ENCODE data around the gene RAB6D. TPM values are rescaled to one million over a fixed set of nuclear protein-coding genes. Genes with fewer than 3 reads are reported as not detected.
"Not testable (repeated sequence)": the region's sequence is repeated elsewhere in the genome, so short reads cannot be mapped to it uniquely, and the experiment has no call there.

RAB6D gene
- not detected in 2 replicates for total RNA-seq (2014; rRNA removed; shearing (Covaris generic); ENCODE audit: low replicate concordance)

DNA sequence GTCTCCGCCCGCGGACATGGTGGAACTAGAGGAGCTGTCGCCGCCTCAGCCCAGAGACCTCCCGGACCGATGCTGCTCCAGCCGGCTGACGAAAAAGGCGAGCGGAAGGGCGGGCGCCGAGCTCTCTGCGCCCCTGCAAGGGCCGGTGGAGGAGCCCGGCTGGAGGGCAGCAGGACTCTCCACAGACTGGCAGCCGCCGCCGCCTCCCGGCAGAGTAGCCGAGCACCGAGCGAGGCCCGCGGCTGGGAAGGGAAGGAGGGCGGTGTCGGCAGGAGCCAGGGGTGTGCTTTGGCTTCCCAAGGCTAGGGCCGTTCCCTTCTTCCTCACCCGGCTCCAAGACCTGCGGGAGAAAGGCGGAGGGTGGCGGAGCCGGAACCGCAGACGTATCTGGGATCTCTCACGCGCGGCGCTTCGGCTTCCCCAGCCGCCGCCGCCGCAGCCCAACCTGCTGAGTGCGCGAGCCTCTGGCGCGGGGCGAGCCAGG, at the start of gene RAB6D:
TSS of gene RAB6D (minus strand) at position 466 of the 484 bp plus-strand sequence. CDS start at position 18, 448 bp downstream.
- not testable (repeated sequence) for H3K79me2 ChIP-seq (ENCODE audit: low read length); H2AFZ ChIP-seq (ENCODE audit: low read length); H3K9me2 ChIP-seq (replicated peaks; ENCODE audit: insufficient read depth, low read length); H3K9me3 ChIP-seq (ENCODE audit: low read length); H3K36me3 ChIP-seq (ENCODE audit: insufficient read depth, low read length); H4K20me1 ChIP-seq (ENCODE audit: insufficient read depth, low read depth, low read length); H3K27me3 ChIP-seq (ENCODE audit: low read length); H3K4me1 ChIP-seq (ENCODE audit: low read length); H3K4me3 ChIP-seq (ENCODE audit: low read length); H3K9ac ChIP-seq (ENCODE audit: low read length); H3K27ac ChIP-seq (ENCODE audit: low read length); H3K4me2 ChIP-seq (ENCODE audit: low read depth, low read length, poor library complexity, severe bottlenecking); DNase-seq

DNA sequence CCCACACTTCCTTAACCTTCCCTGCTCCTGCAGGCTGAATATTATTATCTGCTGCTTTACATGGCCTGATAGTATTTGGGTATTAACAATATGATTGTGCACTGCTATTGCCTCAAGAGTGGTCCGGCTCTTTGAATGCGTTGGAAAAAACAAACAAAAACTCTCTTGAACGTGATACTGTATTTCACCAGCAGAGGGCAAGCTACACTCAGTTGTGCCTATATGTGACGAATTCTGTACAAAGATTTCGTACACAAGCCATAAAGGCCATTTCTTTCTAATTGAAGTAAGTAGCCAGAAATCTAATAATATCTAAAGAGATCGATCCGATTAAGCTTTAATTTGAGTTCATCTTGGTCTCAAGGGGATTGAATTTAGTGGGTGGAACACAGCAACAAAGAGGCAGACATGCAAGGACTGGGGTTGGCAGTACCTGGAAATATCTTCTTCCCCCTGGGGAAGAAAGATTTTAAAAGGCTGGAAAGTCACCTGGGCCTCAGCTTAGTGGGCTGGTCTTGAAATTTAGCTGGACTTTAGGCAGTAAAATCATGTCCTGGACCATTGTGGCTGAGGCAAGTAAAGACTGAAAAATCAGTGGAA, 49.3 kb upstream of the RAB6D start:
- Histone ChIP-seq H3K4me2 (ENCODE audit: low read depth, low read length, poor library complexity, severe bottlenecking) (no peak overlapping the region), H3K27ac (ENCODE audit: low read length) (no peak overlapping the region), H3K9me3 (ENCODE audit: low read length) (no peaks in the 10 kb centered on the region), H3K9ac (ENCODE audit: low read length) (no peak overlapping the region), H3K4me3 (ENCODE audit: low read length) (no peak overlapping the region), H3K36me3 (ENCODE audit: insufficient read depth, low read length) (no peaks in the 10 kb centered on the region), H3K27me3 (ENCODE audit: low read length) (no peaks in the 10 kb centered on the region), H3K4me1 (ENCODE audit: low read length) (peaks cover 2% of the 10 kb centered on the region; the same call in 1 of the 2 replicates), H3K9me2 (replicated peaks; ENCODE audit: insufficient read depth, low read length) (no peaks in the 10 kb centered on the region), H2AFZ (ENCODE audit: low read length) (no peak overlapping the region), H4K20me1 (ENCODE audit: insufficient read depth, low read depth, low read length) (no peaks in the 10 kb centered on the region), H3K79me2 (ENCODE audit: low read length) (no peaks in the 10 kb centered on the region)
- DNase-seq: peak; percentile 79

DNA sequence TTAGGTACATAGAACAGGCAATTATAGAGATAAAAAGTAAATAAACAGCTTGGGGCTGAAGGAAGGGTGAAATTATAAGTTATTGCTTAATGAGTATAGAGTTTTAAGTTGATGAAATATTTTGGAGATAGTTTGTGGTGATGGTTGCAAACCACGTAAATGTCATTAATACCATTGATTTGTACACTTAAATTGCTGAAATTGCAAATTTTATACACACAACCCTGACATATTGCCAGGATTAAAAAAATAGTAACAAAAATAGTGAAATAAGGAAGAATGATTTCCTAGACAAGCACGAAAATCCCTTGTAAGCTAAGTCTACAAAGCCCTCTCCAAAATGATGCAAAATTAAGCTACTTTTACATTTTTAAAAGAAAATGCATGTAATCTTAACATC, 46.2 kb upstream of the RAB6D start:
- Histone ChIP-seq H3K9ac (ENCODE audit: low read length) (no peak overlapping the region), H3K4me2 (ENCODE audit: low read depth, low read length, poor library complexity, severe bottlenecking) (no peak overlapping the region)

DNA sequence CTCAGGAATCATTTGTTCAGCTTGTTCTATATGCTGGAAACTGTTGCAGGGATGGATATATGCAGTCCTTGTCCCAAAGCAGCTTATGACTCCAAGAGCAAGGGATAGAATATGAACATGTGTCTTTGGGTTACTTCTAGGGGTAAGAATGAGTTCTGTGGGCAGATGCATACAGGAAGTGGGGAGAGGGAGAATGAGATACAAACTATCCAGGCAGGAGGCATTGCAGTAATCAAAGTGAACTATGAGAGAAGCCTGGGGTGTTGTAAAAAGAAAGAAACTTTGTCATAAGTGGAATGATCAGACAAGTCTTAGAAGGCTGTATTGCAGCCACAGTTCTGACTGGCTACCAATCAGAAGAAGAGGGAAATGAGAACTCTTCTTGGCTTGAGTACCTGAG, 44.8 kb upstream of the RAB6D start:
- Histone ChIP-seq H3K27ac (ENCODE audit: low read length) (no peak overlapping the region), H3K9me3 (ENCODE audit: low read length) (no peaks in the 10 kb centered on the region), H4K20me1 (ENCODE audit: insufficient read depth, low read depth, low read length) (no peaks in the 10 kb centered on the region), H3K79me2 (ENCODE audit: low read length) (no peaks in the 10 kb centered on the region), H3K4me2 (ENCODE audit: low read depth, low read length, poor library complexity, severe bottlenecking) (no peak overlapping the region), H3K9me2 (replicated peaks; ENCODE audit: insufficient read depth, low read length) (no peaks in the 10 kb centered on the region), H3K9ac (ENCODE audit: low read length) (no peak overlapping the region), H3K4me1 (ENCODE audit: low read length) (peaks cover 2% of the 10 kb centered on the region; the same call in 1 of the 2 replicates), H3K36me3 (ENCODE audit: insufficient read depth, low read length) (no peaks in the 10 kb centered on the region), H3K4me3 (ENCODE audit: low read length) (no peak overlapping the region), H2AFZ (ENCODE audit: low read length) (no peak overlapping the region), H3K27me3 (ENCODE audit: low read length) (no peaks in the 10 kb centered on the region)
- no peak for DNase-seq

More for the DNA sequence above, 46.2 kb upstream of the RAB6D start:
- H3K27me3 ChIP-seq (ENCODE audit: low read length): no peaks in the 10 kb centered on the region
- H3K4me1 ChIP-seq (ENCODE audit: low read length): peaks cover 2% of the 10 kb centered on the region; the same call in 1 of the 2 replicates
- no peaks in the 10 kb centered on the region for H4K20me1 ChIP-seq (ENCODE audit: insufficient read depth, low read depth, low read length)
- no peaks in the 10 kb centered on the region for H3K79me2 ChIP-seq (ENCODE audit: low read length)
- H3K27ac ChIP-seq (ENCODE audit: low read length): no peak overlapping the region
- H3K36me3 ChIP-seq (ENCODE audit: insufficient read depth, low read length): no peaks in the 10 kb centered on the region
- no peak for DNase-seq
- no peak overlapping the region for H2AFZ ChIP-seq (ENCODE audit: low read length)
- no peaks in the 10 kb centered on the region for H3K9me3 ChIP-seq (ENCODE audit: low read length)
- H3K9me2 ChIP-seq (replicated peaks; ENCODE audit: insufficient read depth, low read length): no peaks in the 10 kb centered on the region
- H3K4me3 ChIP-seq (ENCODE audit: low read length): no peak overlapping the region

DNA sequence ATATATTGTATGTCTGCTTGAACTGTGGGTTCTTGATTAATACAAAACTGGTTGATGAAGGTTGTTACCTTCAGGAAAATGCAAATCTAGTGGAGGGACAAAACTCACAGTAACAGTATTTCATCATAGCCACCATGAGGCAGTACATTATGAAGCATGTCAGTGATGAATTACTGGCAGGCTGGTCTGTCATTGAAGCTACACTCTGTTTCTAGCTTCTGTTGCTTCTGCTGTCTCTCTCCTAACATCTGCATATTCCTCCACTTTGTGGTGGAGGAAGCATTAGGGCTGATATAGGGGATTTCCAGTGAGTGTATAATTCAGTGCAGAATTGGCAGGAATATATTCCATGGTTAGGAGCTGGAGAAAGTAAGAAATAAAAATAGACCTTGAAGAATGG, 44.2 kb upstream of the RAB6D start:
- H3K4me3 ChIP-seq (ENCODE audit: low read length): no peak overlapping the region
- H3K27me3 ChIP-seq (ENCODE audit: low read length): no peaks in the 10 kb centered on the region
- no peaks in the 10 kb centered on the region for H3K36me3 ChIP-seq (ENCODE audit: insufficient read depth, low read length)
- H3K4me2 ChIP-seq (ENCODE audit: low read depth, low read length, poor library complexity, severe bottlenecking): no peak overlapping the region
- no peak overlapping the region for H2AFZ ChIP-seq (ENCODE audit: low read length)
- no peaks in the 10 kb centered on the region for H3K79me2 ChIP-seq (ENCODE audit: low read length)
- no peak overlapping the region for H3K9ac ChIP-seq (ENCODE audit: low read length)
- no peaks in the 10 kb centered on the region for H3K9me3 ChIP-seq (ENCODE audit: low read length)
- H4K20me1 ChIP-seq (ENCODE audit: insufficient read depth, low read depth, low read length): no peaks in the 10 kb centered on the region
- no peak for DNase-seq
- peaks cover under 1% of the 10 kb centered on the region; the same call in 1 of the 2 replicates for H3K4me1 ChIP-seq (ENCODE audit: low read length)
- H3K27ac ChIP-seq (ENCODE audit: low read length): no peak overlapping the region
- H3K9me2 ChIP-seq (replicated peaks; ENCODE audit: insufficient read depth, low read length): no peaks in the 10 kb centered on the region

DNA sequence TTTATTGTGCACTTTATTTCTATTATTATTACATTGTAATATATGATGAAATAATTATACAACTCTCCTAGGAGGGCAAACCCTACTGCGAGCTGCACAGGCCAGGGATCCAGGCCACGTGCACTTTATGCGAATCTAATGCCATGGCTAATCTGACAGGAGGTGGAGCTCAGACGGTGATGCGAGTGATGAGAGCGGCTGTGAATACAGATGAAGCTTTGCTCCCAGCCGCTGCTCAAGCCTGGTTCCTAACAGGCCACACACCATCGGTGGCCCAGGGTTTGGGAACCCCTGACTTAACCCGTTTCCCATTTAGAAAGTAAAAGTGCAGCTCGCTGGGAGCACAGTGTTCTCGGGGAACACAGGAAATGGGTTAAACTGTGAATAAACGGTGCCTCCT, 40.8 kb upstream of the RAB6D start:
- no peak for DNase-seq
- Histone ChIP-seq H3K9ac (ENCODE audit: low read length) (no peak overlapping the region), H3K36me3 (ENCODE audit: insufficient read depth, low read length) (no peaks in the 10 kb centered on the region), H3K4me2 (ENCODE audit: low read depth, low read length, poor library complexity, severe bottlenecking) (no peak overlapping the region), H3K27ac (ENCODE audit: low read length) (no peak overlapping the region), H4K20me1 (ENCODE audit: insufficient read depth, low read depth, low read length) (no peaks in the 10 kb centered on the region), H3K27me3 (ENCODE audit: low read length) (no peaks in the 10 kb centered on the region), H3K4me1 (ENCODE audit: low read length) (peaks cover 3% of the 10 kb centered on the region; the same call in 1 of the 2 replicates), H2AFZ (ENCODE audit: low read length) (no peak overlapping the region), H3K9me3 (ENCODE audit: low read length) (no peaks in the 10 kb centered on the region), H3K79me2 (ENCODE audit: low read length) (no peaks in the 10 kb centered on the region), H3K9me2 (replicated peaks; ENCODE audit: insufficient read depth, low read length) (no peaks in the 10 kb centered on the region), H3K4me3 (ENCODE audit: low read length) (no peak overlapping the region)

DNA sequence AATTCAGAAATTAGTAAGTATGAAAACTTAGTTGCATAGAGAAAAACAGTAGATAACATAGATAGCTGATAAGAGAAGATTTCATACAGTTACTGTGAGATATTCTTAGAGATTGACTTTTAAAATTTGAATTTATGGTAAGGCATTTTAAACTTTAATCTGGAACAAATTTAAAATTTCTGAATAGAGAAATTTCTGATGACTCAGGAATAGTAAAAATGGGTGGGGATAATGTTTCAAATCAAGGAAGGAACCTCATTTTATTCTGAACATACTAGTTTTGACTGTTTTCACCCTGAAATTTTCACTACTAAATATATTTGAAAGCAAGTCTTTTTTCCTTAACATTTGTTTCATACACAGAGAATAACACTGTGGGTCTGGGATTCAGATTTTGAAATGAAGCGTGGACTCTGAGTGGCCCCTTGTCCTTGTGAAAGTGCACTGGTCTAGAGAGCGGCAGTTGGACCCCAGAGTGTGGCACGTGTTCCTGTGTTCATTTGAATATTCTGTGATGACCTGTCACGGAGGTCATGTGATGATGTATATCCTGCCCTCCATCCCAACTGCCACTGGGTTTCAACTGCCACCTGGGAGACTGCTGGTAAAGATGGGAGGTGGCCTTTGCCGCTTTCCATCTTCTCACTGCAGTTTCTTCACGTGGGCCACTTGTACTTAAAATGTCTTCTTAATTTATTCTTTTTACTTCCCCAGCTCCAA, 38.5 kb upstream of the RAB6D start:
- peaks cover 3% of the 10 kb centered on the region; the same call in 1 of the 2 replicates for H3K4me1 ChIP-seq (ENCODE audit: low read length)
- no peak for DNase-seq
- no peak overlapping the region for H2AFZ ChIP-seq (ENCODE audit: low read length)
- H3K9me3 ChIP-seq (ENCODE audit: low read length): no peaks in the 10 kb centered on the region
- H3K27me3 ChIP-seq (ENCODE audit: low read length): no peaks in the 10 kb centered on the region
- no peaks in the 10 kb centered on the region for H3K36me3 ChIP-seq (ENCODE audit: insufficient read depth, low read length)
- no peak overlapping the region for H3K9ac ChIP-seq (ENCODE audit: low read length)
- no peaks in the 10 kb centered on the region for H3K9me2 ChIP-seq (replicated peaks; ENCODE audit: insufficient read depth, low read length)
- no peak overlapping the region for H3K4me2 ChIP-seq (ENCODE audit: low read depth, low read length, poor library complexity, severe bottlenecking)
- H3K79me2 ChIP-seq (ENCODE audit: low read length): no peaks in the 10 kb centered on the region
- no peaks in the 10 kb centered on the region for H4K20me1 ChIP-seq (ENCODE audit: insufficient read depth, low read depth, low read length)
- no peak overlapping the region for H3K4me3 ChIP-seq (ENCODE audit: low read length)
- H3K27ac ChIP-seq (ENCODE audit: low read length): no peak overlapping the region

DNA sequence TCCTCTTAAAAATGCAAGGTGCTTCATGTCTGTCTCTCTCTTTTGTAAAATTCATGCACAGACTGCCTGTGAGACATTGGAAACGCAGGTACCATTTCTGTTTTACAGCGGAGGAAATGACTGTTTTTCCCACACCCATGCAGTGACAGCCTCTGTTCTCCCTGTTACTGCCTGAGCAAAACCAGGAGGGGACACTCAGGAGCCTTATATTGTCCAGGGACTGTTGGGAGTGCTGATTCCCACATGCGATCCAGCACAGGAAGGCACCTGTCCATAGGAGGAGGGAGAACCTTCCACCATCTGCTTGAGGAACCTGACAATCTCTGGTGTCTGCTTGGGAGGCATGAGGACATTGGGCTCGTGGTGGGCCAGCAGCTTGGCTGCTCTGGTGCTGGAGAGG, 36.9 kb upstream of the RAB6D start:
- no peak for DNase-seq
- Histone ChIP-seq H3K4me3 (ENCODE audit: low read length) (no peak overlapping the region), H3K9ac (ENCODE audit: low read length) (no peak overlapping the region), H2AFZ (ENCODE audit: low read length) (no peak overlapping the region), H3K27me3 (ENCODE audit: low read length) (no peaks in the 10 kb centered on the region), H3K9me3 (ENCODE audit: low read length) (no peaks in the 10 kb centered on the region), H3K4me2 (ENCODE audit: low read depth, low read length, poor library complexity, severe bottlenecking) (no peak overlapping the region), H3K36me3 (ENCODE audit: insufficient read depth, low read length) (no peaks in the 10 kb centered on the region), H3K9me2 (replicated peaks; ENCODE audit: insufficient read depth, low read length) (no peaks in the 10 kb centered on the region), H3K79me2 (ENCODE audit: low read length) (no peaks in the 10 kb centered on the region), H3K27ac (ENCODE audit: low read length) (no peak overlapping the region), H3K4me1 (ENCODE audit: low read length) (peaks cover 3% of the 10 kb centered on the region; the same call in 1 of the 2 replicates), H4K20me1 (ENCODE audit: insufficient read depth, low read depth, low read length) (no peaks in the 10 kb centered on the region)
